ENCODE measurements around the gene ARHGEF39.
"Not testable (repeated sequence)": the region's sequence is repeated elsewhere in the genome, so short reads cannot be mapped to it uniquely, and the experiment has no call there.

Gene ARHGEF39

GRCh38 chr9:35618325-35618727, 46.7 kb downstream of the ARHGEF39 start, which contains the start of gene CD72:
TSS of gene CD72 (minus strand) at chr9:35618413. CDS start at chr9:35618303, 110 bp downstream.
- no peak for DNase-seq (ENCODE audit: low read depth)

- no peak for DNase-seq (ENCODE audit: low read depth)
Observed at GRCh38 chr9:35617548-35617947, 47.4 kb downstream of the ARHGEF39 start.

- DNase-seq (ENCODE audit: low read depth) = no peak
Observed at GRCh38 chr9:35616681-35617459, 48.1 kb downstream of the ARHGEF39 start.

- no peak for DNase-seq (ENCODE audit: low read depth)
Observed at GRCh38 chr9:35615981-35616680, 48.9 kb downstream of the ARHGEF39 start.

GRCh38 chr9:35612843-35613242, 52.2 kb downstream of the ARHGEF39 start:
- no peak for DNase-seq (ENCODE audit: low read depth)

- not testable (repeated sequence) for DNase-seq (ENCODE audit: low read depth)
Observed at GRCh38 chr9:35612066-35612465, 52.9 kb downstream of the ARHGEF39 start.

GRCh38 chr9:35611230-35611797, 53.7 kb downstream of the ARHGEF39 start:
- no peak for DNase-seq (ENCODE audit: low read depth)

- no peak for DNase-seq (ENCODE audit: low read depth)
Observed at GRCh38 chr9:35609820-35610163, 55.2 kb downstream of the ARHGEF39 start.

Data from non-pigmented ciliary epithelial cell (primary cell).